ENCODE results near the gene HPCAL1. TPM values are rescaled to one million over a fixed set of nuclear protein-coding genes. Genes with fewer than 3 reads are reported as not detected.

HPCAL1 gene
- total RNA-seq, 1 experiment from 2014 or later, result 312 TPM

DNA sequence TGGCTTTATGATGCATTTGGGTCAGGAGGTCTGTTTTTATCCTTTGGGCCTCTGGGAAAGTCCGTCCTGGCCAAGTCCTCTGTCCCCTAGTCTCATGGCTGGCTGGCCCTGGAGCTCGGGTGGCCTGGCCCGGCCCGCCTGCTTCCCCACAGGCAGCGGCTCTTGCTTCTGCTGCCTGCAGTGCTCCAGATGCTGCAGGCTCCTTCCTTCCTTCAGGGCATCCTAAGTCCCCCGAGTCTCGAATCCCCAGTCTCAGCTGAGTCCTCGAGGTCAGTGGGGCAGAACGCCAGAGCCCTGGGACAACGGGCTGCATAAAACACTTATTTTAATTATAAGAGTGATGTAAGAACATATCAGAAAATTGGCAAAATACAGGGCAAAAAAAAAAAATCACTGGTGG is 71.2 kb downstream of the HPCAL1 start:
- intact Hi-C loops (cut with micrococcal nuclease), result no loop called here
- Histone ChIP-seq H3K9ac (ENCODE audit: low read length) (no peak overlapping the region), H4K20me1 (ENCODE audit: low read length) (peaks cover 51% of the 10 kb centered on the region), H3K4me3 (ENCODE audit: low read length) (no peak overlapping the region), H3K4me2 (ENCODE audit: low read length) (no peak overlapping the region), H3K4me1 (ENCODE audit: insufficient read depth, low read length) (no peaks in the 10 kb centered on the region), H3K27ac (ENCODE audit: low read length) (no peak overlapping the region), H3K9me3 (ENCODE audit: low read length) (no peaks in the 10 kb centered on the region), H3F3A (ENCODE audit: low read length, unreplicated experiment) (no peaks in the 10 kb centered on the region), H3K79me2 (ENCODE audit: low read length) (peaks cover 99% of the 10 kb centered on the region), H3K9me2 (replicated peaks; ENCODE audit: low read length) (no peaks in the 10 kb centered on the region), H3K27me3 (ENCODE audit: low read length) (no peaks in the 10 kb centered on the region), H3K36me3 (ENCODE audit: low read depth, low read length) (peaks cover 6% of the 10 kb centered on the region; the same call in 1 of the 2 replicates), H2AFZ (ENCODE audit: low read length) (no peak overlapping the region)
- ChIA-PET CTCF (no interaction called here), POLR2A (ENCODE audit: unreplicated experiment) (interaction anchor here (0.6 kb wide), 1 partner anchor 9 kb away, joined by 3 read pairs; no protein-coding TSS in a partner anchor)
- BruUV-seq (replicated peaks), result no TSS peak
- TF ChIP-seq EZH2phosphoT487 (IDR thresholded peaks at IDR 0.05; ENCODE audit: borderline replicate concordance, low read length), result no peak
- TF ChIP-seq EZH2 (IDR thresholded peaks at IDR 0.05; ENCODE audit: low read length, unreplicated experiment), result no peak
- TF ChIP-seq, protein P1, sequence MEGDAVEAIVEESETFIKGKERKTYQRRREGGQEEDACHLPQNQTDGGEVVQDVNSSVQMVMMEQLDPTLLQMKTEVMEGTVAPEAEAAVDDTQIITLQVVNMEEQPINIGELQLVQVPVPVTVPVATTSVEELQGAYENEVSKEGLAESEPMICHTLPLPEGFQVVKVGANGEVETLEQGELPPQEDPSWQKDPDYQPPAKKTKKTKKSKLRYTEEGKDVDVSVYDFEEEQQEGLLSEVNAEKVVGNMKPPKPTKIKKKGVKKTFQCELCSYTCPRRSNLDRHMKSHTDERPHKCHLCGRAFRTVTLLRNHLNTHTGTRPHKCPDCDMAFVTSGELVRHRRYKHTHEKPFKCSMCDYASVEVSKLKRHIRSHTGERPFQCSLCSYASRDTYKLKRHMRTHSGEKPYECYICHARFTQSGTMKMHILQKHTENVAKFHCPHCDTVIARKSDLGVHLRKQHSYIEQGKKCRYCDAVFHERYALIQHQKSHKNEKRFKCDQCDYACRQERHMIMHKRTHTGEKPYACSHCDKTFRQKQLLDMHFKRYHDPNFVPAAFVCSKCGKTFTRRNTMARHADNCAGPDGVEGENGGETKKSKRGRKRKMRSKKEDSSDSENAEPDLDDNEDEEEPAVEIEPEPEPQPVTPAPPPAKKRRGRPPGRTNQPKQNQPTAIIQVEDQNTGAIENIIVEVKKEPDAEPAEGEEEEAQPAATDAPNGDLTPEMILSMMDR (conservative IDR thresholded peaks at IDR 0.05; ENCODE audit: low read depth, low read length), result no peak
- DNase-seq, result no peak
- ATAC-seq, result no peak

DNA sequence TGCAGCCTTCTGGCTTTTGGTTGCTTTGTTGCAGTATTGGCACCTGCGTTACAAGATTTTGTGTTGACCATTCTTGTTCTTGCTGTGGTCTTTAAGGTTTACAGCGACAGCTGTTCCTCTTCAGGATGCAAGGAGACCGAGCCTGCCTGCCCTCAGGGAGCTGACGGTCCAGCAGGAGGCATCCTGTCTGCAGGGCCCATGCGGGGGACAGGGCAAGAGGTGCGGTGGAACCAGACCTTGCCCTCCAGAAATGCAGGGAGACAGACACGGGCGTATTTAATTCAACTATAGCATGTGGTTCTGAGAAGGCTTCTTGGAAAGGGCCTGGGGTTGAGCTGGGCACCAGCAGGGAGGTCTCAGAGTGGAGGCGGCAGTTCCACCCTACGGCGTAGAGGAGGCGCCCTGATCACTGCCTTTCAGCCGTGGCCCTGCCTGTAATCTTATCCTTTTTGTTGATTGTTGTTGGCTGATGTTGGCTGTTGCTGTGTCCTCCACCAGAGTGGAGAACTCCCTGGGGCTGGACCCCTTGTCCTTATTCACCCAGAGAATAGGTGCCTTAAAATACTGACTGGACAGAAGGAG is 71.7 kb downstream of the HPCAL1 start:
- H3F3A ChIP-seq (ENCODE audit: low read length, unreplicated experiment), result no peaks in the 10 kb centered on the region
- CTCF ChIA-PET, result no interaction called here
- no peak overlapping the region for H3K4me3 ChIP-seq (ENCODE audit: low read length)
- H3K27me3 ChIP-seq (ENCODE audit: low read length), result no peaks in the 10 kb centered on the region
- peaks cover 6% of the 10 kb centered on the region; the same call in 1 of the 2 replicates for H3K36me3 ChIP-seq (ENCODE audit: low read depth, low read length)
- H3K4me1 ChIP-seq (ENCODE audit: insufficient read depth, low read length), result no peaks in the 10 kb centered on the region
- POLR2A ChIA-PET (ENCODE audit: unreplicated experiment), result interaction anchor here (0.6 kb wide), 1 partner anchor 9 kb away, joined by 3 read pairs; no protein-coding TSS in a partner anchor
- no peaks in the 10 kb centered on the region for H3K9me2 ChIP-seq (replicated peaks; ENCODE audit: low read length)
- ATAC-seq (no peak), DNase-seq (no peak)
- no TSS peak for BruUV-seq (replicated peaks)
- H3K9ac ChIP-seq (ENCODE audit: low read length), result no peak overlapping the region
- no peak overlapping the region for H3K27ac ChIP-seq (ENCODE audit: low read length)
- TF ChIP-seq, protein P1 (conservative IDR thresholded peaks at IDR 0.05; ENCODE audit: low read depth, low read length), result no peak
- no peak for TF ChIP-seq EZH2phosphoT487 (IDR thresholded peaks at IDR 0.05; ENCODE audit: borderline replicate concordance, low read length)
- TF ChIP-seq EZH2 (IDR thresholded peaks at IDR 0.05; ENCODE audit: low read length, unreplicated experiment), result no peak
- no peak overlapping the region for H3K4me2 ChIP-seq (ENCODE audit: low read length)
- H2AFZ ChIP-seq (ENCODE audit: low read length), result no peak overlapping the region
- peaks cover 46% of the 10 kb centered on the region for H4K20me1 ChIP-seq (ENCODE audit: low read length)
- no peaks in the 10 kb centered on the region for H3K9me3 ChIP-seq (ENCODE audit: low read length)
- intact Hi-C loops (cut with micrococcal nuclease), result no loop called here
- peaks cover 99% of the 10 kb centered on the region for H3K79me2 ChIP-seq (ENCODE audit: low read length)

DNA sequence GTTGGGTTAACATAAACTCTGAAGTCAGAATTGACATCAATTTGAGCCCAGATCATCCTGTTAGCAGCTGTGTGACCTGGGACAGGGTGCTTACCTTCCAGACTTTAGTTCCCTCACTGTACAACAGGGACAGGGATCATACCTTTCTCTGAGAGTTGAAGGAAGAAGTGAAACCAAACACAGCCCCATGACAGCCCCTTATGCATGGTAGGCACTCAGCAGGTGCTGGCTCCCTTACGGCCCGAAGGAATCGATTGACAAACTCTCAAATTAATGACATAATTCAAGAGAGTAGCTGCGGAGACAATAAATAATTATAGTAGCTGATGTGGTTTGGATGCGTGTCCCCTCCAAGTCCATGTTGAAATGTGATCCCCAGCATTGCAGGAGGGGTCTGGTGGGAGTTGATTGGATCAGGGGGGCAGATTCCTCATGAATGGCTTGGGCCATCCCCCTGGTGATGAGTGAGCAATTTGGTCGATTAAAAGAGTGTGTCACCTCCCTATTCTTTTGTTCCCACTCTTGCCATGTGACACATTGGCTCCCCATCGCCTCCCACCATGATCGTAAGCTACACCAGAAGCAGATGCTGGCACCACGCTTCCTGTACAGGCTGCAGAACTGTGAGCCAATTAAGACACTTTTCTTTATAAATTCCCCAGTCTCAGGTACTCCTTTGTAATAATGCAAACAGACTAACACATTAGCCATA is 73.0 kb downstream of the HPCAL1 start:
- CTCF ChIA-PET, result no interaction called here
- Histone ChIP-seq H3F3A (ENCODE audit: low read length, unreplicated experiment) (no peaks in the 10 kb centered on the region), H3K9me3 (ENCODE audit: low read length) (no peaks in the 10 kb centered on the region), H4K20me1 (ENCODE audit: low read length) (peaks cover 43% of the 10 kb centered on the region), H3K9me2 (replicated peaks; ENCODE audit: low read length) (no peaks in the 10 kb centered on the region), H3K4me2 (ENCODE audit: low read length) (no peak overlapping the region), H2AFZ (ENCODE audit: low read length) (no peak overlapping the region), H3K36me3 (ENCODE audit: low read depth, low read length) (peaks cover 6% of the 10 kb centered on the region; the same call in 1 of the 2 replicates), H3K27me3 (ENCODE audit: low read length) (no peaks in the 10 kb centered on the region), H3K79me2 (ENCODE audit: low read length) (peaks cover 99% of the 10 kb centered on the region), H3K9ac (ENCODE audit: low read length) (no peak overlapping the region), H3K4me3 (ENCODE audit: low read length) (no peak overlapping the region), H3K27ac (ENCODE audit: low read length) (no peak overlapping the region), H3K4me1 (ENCODE audit: insufficient read depth, low read length) (no peaks in the 10 kb centered on the region)
- TF ChIP-seq EZH2phosphoT487 (IDR thresholded peaks at IDR 0.05; ENCODE audit: borderline replicate concordance, low read length) (no peak), EZH2 (IDR thresholded peaks at IDR 0.05; ENCODE audit: low read length, unreplicated experiment) (no peak)
- TF ChIP-seq, protein P1 (conservative IDR thresholded peaks at IDR 0.05; ENCODE audit: low read depth, low read length), result no peak
- intact Hi-C loops (cut with micrococcal nuclease), result no loop called here
- no peak for DNase-seq
- POLR2A ChIA-PET (ENCODE audit: unreplicated experiment), result no interaction called here
- no peak for ATAC-seq
- BruUV-seq (replicated peaks), result no TSS peak
